Endothelial cell of umbilical vein (primary cell): ENCODE measurements around the gene NUDT3. TPM values are rescaled to one million over a fixed set of nuclear protein-coding genes. Genes with fewer than 3 reads are reported as not detected.
A peak's percentile ranks its signal among the peaks of the same experiment; 100 is the strongest.

Experiments
- BruUV-seq: library from RNA; stranded (reverse); fragments of 400-500 nt; replicated peaks from 2 replicates; lab custom pipeline; 2021; lab: Mats Ljungman, UMichigan
- CTCF ChIA-PET: fragments of 300-600, 350-600 bp; sonication (Branson Sonifier 250); formaldehyde crosslinking; loops from one replicate; lab custom pipeline; 2021; ENCODE audit warnings: antibody characterized with exemption, inconsistent platforms; lab: Charles Lee
- POLR2A ChIA-PET: fragments of 300-600, 350-600 bp; sonication (Branson Sonifier 250); formaldehyde crosslinking; loops from one replicate; lab custom pipeline; 2021; ENCODE audit warnings: antibody characterized with exemption, inconsistent platforms; lab: Charles Lee
- DNase-seq: peaks from one replicate; pipeline ENCODE4 v3.0.0-alpha.2; 2011; ENCODE audit warnings: low read depth, low spot score
- FAIRE-seq: peaks from 2 replicates; lab custom pipeline; 2011; peaks lifted over from hg19 to GRCh38; lab: Jason Lieb, UNC
- H2AFZ ChIP-seq: 2 replicates; pipeline ENCODE4 v1.6.0; 2012; ENCODE audit warnings: low read depth, low read length, control low read depth, inconsistent platforms
- H3K27ac ChIP-seq: 2 replicates; pipeline ENCODE4 v1.5.1; 2011; ENCODE audit warnings: low read depth, mild to moderate bottlenecking, control low read depth, low read length, moderate library complexity; ENCODE audit not compliant: insufficient read depth
- H3K27me3 ChIP-seq, 2 experiments: 2 replicates each; pipeline versions ENCODE4 v1.6.0 to v1.6.1; 2011; ENCODE audit warnings: low read length in 2 of 2, mixed read lengths in 1 of 2; ENCODE audit not compliant: control insufficient read depth in 2 of 2, insufficient read depth in 2 of 2
- H3K36me3 ChIP-seq, 2 experiments: 2 replicates in 1 of 2; 3 replicates in 1 of 2; pipeline ENCODE4 v1.5.1; 2011; ENCODE audit warnings: low read length in 2 of 2, mild to moderate bottlenecking in 1 of 2, moderate library complexity in 1 of 2; ENCODE audit not compliant: control insufficient read depth in 2 of 2, insufficient read depth in 2 of 2; ENCODE audit errors: extremely low read depth in 1 of 2
- H3K4me1 ChIP-seq: 3 replicates; pipeline ENCODE4 v1.5.1; 2011; ENCODE audit warnings: mild to moderate bottlenecking, low read length; ENCODE audit not compliant: control insufficient read depth, insufficient read depth; ENCODE audit errors: extremely low read depth
- H3K4me2 ChIP-seq: 2 replicates; pipeline ENCODE4 v1.6.1; 2011; ENCODE audit warnings: low read length, control low read depth, mixed read lengths; ENCODE audit not compliant: insufficient read depth
- H3K4me3 ChIP-seq, 3 experiments: fragments of 200-600 bp in 1 of 3; sonication (generic), shearing (Covaris generic) in 1 of 3; replicated peaks in 1 of 3; 2 replicates each; pipeline ENCODE4 v1.5.1; 2011 to 2016; ENCODE audit warnings: control low read depth in 3 of 3, low read length in 3 of 3, mild to moderate bottlenecking in 2 of 3, inconsistent platforms in 1 of 3, low read depth in 1 of 3, moderate library complexity in 1 of 3; ENCODE audit not compliant: insufficient read depth in 1 of 3
- H3K79me2 ChIP-seq: 2 replicates; pipeline ENCODE4 v1.6.0; 2012; ENCODE audit warnings: low read length, inconsistent platforms; ENCODE audit not compliant: control insufficient read depth, insufficient read depth
- H3K9ac ChIP-seq: replicated peaks from 2 replicates; pipeline ENCODE3; 2011; ENCODE audit warnings: low read length, control low read depth; ENCODE audit not compliant: insufficient read depth; ENCODE audit errors: extremely low read depth
- H3K9me1 ChIP-seq: replicated peaks from 3 replicates; pipeline ENCODE4 v1.6.0; 2011; ENCODE audit warnings: mild to moderate bottlenecking, low read length; ENCODE audit not compliant: control insufficient read depth, insufficient read depth; ENCODE audit errors: extremely low read depth
- H3K9me3 ChIP-seq: replicated peaks from 2 replicates; pipeline ENCODE4 v1.5.1; 2012; ENCODE audit warnings: low read length, inconsistent platforms; ENCODE audit not compliant: control insufficient read depth, insufficient read depth
- H4K20me1 ChIP-seq: replicated peaks from 2 replicates; pipeline ENCODE3; 2011; ENCODE audit warnings: mild to moderate bottlenecking, low read length; ENCODE audit not compliant: control insufficient read depth, insufficient read depth; ENCODE audit errors: extremely low read depth
- CTCF ChIP-seq, 2 donors: IDR thresholded peaks; 1 replicate in 1 of 2; 2 replicates in 1 of 2; pipeline ENCODE4 v1.5.1; 2011; ENCODE audit warnings: low read length in 2 of 2, mild to moderate bottlenecking in 2 of 2, moderate library complexity in 2 of 2, control low read depth in 1 of 2, inconsistent platforms in 1 of 2, low read depth in 1 of 2; ENCODE audit not compliant: insufficient read depth in 1 of 2; ENCODE audit errors: extremely low read depth in 1 of 2
- EZH2 ChIP-seq: IDR thresholded peaks from 2 replicates; pipeline ENCODE4 v1.6.1; 2012; ENCODE audit warnings: borderline replicate concordance, low read depth, mild to moderate bottlenecking, moderate library complexity, low read length, inconsistent platforms; ENCODE audit not compliant: severe bottlenecking
- FOS ChIP-seq: IDR thresholded peaks from 2 replicates; pipeline ENCODE4 v1.6.1; 2011; ENCODE audit warnings: mild to moderate bottlenecking, low read length, moderate library complexity, borderline replicate concordance; ENCODE audit not compliant: insufficient read depth
- GATA2 ChIP-seq: IDR thresholded peaks from 2 replicates; pipeline ENCODE4 v1.7.0; 2011; ENCODE audit warnings: low read depth, mild to moderate bottlenecking, moderate library complexity, mixed read lengths, low read length; ENCODE audit not compliant: insufficient read length, insufficient read depth
- JUN ChIP-seq: IDR thresholded peaks from 2 replicates; pipeline ENCODE4 v1.6.1; 2011; ENCODE audit warnings: borderline replicate concordance, low read depth; ENCODE audit not compliant: insufficient read length, insufficient read depth
- MYC ChIP-seq: IDR thresholded peaks from one replicate; pipeline ENCODE4 v1.6.1; 2011; ENCODE audit warnings: mild to moderate bottlenecking, low read depth, low read length
- POLR2A ChIP-seq: IDR thresholded peaks from 2 replicates; pipeline ENCODE4 v1.6.1; 2012; ENCODE audit warnings: low read depth, mild to moderate bottlenecking, control low read depth, low read length
- POLR2AphosphoS5 ChIP-seq: IDR thresholded peaks from 2 replicates; pipeline ENCODE4 v1.6.1; 2012; ENCODE audit warnings: low read depth, mild to moderate bottlenecking, control low read depth, low read length, moderate library complexity; ENCODE audit not compliant: insufficient read depth
- dilution Hi-C: fragments of 300-500 bp; cut with MboI; formaldehyde crosslinking; loops from one replicate; pipeline ENCODE4 v1.15.0; 2019; ENCODE audit warnings: low sequenced_read_pairs; ENCODE audit not compliant: extremely low pct_ligation_motif_present
- intact Hi-C: fragments of 100-400 bp; cut with micrococcal nuclease; formaldehyde crosslinking; loops from one replicate; pipeline ENCODE4 v1.10.0; 2022
- polyA plus RNA-seq, 4 experiments: library from polyadenylated mRNA; depleted of rRNA in 3 of 4; stranded (reverse) in 3 of 4; unstranded in 1 of 4; fragments of >200 nt; gene quantifications; 2 replicates each; pipeline versions ENCODE4 v1.2.1 to v1.2.3, GENCODE V29; 2011 to 2012; ENCODE audit warnings: missing spikeins in 1 of 4
- total RNA-seq: library from RNA; stranded (reverse); gene quantifications from 2 replicates; pipeline ENCODE4 v1.2.3, GENCODE V29; 2021
- TF ChIP-seq, protein P1 (sequence below): IDR thresholded peaks from 2 replicates; pipeline ENCODE4 v1.6.1; 2011; ENCODE audit not compliant: insufficient read depth, insufficient read length

Gene NUDT3
- total and polyA plus RNA-seq, 2 donors (not counting 3 experiments of a cell fraction or from before 2014, with no cell fraction given) = 11.9 to 30.9 TPM

DNA sequence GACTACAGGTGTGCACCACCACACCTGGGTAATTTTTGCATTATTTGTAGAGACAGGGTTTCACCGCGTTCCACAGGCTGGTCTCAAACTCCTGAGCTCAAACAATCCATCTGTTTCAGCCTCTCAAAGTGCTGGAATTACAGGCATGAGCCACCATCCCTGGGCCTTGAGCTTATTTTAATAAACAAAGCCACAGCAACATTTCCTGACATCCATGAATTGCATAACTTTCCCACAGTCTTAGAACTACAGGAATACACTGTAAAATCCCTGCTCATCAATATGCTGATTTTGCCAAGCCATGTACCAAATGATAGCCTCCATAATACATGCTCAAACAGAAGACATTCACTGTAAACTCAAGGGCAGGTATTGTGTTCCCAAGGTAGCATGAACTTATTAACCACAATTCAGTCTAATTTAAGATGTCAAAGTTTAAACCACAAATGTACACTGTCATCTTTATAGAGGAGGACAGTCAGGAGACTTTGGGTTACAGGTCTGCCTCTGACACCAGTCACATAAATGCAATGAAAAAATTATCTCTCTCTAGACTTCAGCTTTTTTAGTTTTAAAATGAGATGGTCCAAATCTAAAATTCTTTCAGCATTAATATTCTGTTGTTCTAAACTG lies 40.0 kb downstream of the NUDT3 start:
- Histone ChIP-seq H4K20me1 (peaks cover 2% of the 10 kb centered on the region), H3K36me3 (no peaks in the 10 kb centered on the region), H3K4me2 (no peak overlapping the region), H3K9me1 (no peaks in the 10 kb centered on the region), H3K4me1 (no peaks in the 10 kb centered on the region), H3K27me3 (no peaks in the 10 kb centered on the region), H3K4me3 (no peak overlapping the region), H3K9me3 (no peaks in the 10 kb centered on the region), H3K27ac (no peak overlapping the region), H2AFZ (no peak overlapping the region), H3K79me2 (peaks cover 66% of the 10 kb centered on the region), H3K9ac (no peak overlapping the region)
- no TSS peak for BruUV-seq
- peak; percentile 33 for FAIRE-seq
- POLR2A ChIA-PET = no interaction called here
- DNase-seq = no peak
- TF ChIP-seq MYC (no peak), FOS (no peak), JUN (no peak), CTCF (IDR thresholded peaks at IDR 0.05; ENCODE audit: extremely low read depth in 1 of 2, insufficient read depth in 1 of 2, low read depth in 1 of 2, low read length in 2 of 2) (no peak), POLR2A (no peak)
- dilution Hi-C loops (no loop called here), intact Hi-C loops (no loop called here)
- CTCF ChIA-PET = interaction anchor here (0.9 to 1.5 kb wide), 3 partner anchors 14 to 103 kb away, joined by 3 read pairs; no protein-coding TSS in a partner anchor

DNA sequence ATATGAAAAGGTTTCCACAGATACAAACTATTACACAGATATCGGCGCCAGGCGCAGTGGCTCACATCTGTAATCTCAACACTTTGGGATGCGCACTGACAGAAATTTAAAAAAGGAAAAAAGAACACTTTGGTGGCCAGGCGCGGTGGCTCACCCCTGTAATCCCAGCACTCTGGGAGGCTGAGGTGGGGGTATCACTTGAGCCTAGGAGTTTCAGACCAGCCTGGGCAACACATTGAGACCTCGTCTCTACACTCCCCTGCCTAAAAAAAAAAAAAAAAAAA lies 41.6 kb downstream of the NUDT3 start:
- intact Hi-C loops = no loop called here
- Histone ChIP-seq H3K36me3 (no peaks in the 10 kb centered on the region), H3K9me3 (no peaks in the 10 kb centered on the region), H3K27me3 (no peaks in the 10 kb centered on the region), H3K9me1 (no peaks in the 10 kb centered on the region), H3K9ac (no peak overlapping the region), H3K79me2 (peaks cover 64% of the 10 kb centered on the region), H3K27ac (no peak overlapping the region), H2AFZ (no peak overlapping the region), H4K20me1 (peaks cover 2% of the 10 kb centered on the region), H3K4me3 (no peak overlapping the region), H3K4me1 (no peaks in the 10 kb centered on the region), H3K4me2 (no peak overlapping the region)
- POLR2A ChIA-PET = no interaction called here
- dilution Hi-C loops = no loop called here
- FAIRE-seq (no peak), DNase-seq (no peak)
- TF ChIP-seq FOS (no peak), MYC (no peak), EZH2 (no peak), POLR2A (no peak), CTCF (IDR thresholded peaks at IDR 0.05; ENCODE audit: extremely low read depth in 1 of 2, insufficient read depth in 1 of 2, low read depth in 1 of 2, low read length in 2 of 2) (no peak), JUN (no peak), POLR2AphosphoS5 (no peak), GATA2 (no peak)
- TF ChIP-seq, protein P1, sequence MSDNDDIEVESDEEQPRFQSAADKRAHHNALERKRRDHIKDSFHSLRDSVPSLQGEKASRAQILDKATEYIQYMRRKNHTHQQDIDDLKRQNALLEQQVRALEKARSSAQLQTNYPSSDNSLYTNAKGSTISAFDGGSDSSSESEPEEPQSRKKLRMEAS = no peak
- BruUV-seq = no TSS peak
- CTCF ChIA-PET = interaction anchor here (0.7 to 1.8 kb wide), 4 partner anchors 9 to 35 kb away, joined by 3 to 5 read pairs (median 4); no protein-coding TSS in a partner anchor
